Measurements from ENCODE around the gene TBC1D30.

DNA sequence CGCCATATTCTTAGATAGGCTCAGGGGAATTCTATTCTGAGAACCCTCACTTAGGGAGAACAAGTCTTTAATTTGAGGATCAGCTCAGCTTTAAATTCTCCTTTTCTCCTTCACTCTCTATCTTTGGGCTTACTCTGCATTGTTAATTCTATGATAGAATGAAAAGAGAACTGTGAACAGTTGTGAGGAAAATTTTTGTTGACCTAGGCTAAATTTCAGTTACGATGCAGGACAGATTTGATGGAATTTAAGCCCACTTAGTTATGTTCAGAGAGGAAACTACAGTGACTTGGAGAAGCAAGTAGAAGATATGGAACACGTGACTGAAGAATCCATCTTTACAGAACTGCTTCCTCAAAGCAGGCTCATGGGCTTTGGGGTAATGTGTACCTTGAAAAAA, 82.7 kb downstream of the TBC1D30 start:
- TF ChIP-seq CTCF (conservative IDR thresholded peaks at IDR 0.05; ENCODE audit: low read depth, low read length) (no peak), EZH2 (IDR thresholded peaks at IDR 0.05; ENCODE audit: borderline replicate concordance, low read depth, low read length, poor library complexity, severe bottlenecking) (no peak)
